Activated CD4-positive, alpha-beta T cell treated with anti-CD3 and anti-CD28 coated beads for 24 hours (primary cell): ENCODE measurements around the gene TCF4.

Source experiments
- DNase-seq, 2 donors: peaks; one replicate each; pipeline ENCODE4 v3.0.0-alpha.2; 2020; ENCODE audit warnings: low read depth in 2 of 2

The TCF4 gene

DNA sequence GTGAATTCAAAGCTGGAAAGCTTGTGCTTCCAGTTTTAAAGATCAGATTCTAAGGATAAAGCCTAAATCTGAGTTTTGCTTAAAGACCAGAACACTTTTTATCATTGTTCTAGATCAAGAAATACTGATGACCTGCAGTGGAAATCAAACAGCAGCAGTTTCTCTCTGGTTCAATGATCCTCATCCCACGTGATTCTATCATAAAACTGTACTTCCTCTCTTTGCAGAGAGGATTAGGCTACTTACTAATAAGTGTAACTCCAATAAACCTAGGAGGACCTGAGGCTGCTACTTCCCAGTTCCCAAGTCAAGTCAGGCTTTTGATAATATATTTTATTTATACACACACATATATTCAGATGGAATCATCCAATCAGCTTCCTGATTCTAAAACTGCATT lies 81.9 kb downstream of the TCF4 start:
- no peak for DNase-seq

DNA sequence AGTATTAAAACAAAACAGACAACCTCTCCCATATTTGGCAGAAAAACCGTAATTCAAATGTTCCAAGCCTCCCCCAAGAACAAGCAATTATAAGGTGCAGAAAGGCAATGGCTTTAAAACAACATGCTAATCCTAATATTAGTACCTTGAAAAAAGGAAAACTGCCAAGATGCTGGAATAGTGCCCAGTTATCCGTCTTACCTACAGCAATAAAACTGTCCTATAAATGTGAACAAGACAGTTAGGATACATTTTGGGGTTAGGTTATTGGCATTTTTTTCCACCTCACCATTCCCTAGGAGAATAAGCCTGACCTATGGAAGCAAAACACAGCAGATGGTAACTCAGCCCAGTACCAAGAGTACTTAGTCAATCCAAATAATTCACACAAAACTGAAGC lies 83.2 kb downstream of the TCF4 start:
- no peak for DNase-seq

DNA sequence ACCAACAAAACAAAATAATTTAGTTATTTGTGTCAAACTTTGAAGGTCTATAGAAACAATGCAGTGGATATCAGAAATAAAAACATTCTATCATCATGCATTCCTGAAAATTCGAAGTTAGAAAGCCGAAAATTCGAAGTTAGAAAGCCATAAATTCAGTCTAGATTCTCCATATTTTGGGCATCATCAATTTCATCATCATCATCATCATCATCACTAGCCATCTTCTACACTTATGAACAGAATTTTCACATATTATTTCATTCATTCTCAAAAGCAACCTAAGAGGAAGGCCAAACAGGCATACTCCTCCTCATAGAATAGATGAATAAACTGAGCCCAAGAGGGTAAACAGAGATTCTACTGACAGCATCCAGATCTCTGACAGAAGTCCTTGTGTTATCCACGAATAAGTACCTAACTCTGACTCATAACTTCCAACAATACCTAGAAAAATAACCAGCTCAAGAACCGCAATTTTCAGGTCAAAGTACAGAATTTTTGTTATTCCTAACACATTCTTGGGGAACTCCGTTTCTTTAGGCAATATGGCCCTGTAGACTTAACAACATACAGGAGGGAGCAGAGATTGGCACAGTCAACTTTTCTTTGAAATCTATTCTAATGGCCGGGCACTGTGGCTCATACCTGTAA lies 84.7 kb downstream of the TCF4 start:
- no peak for DNase-seq

DNA sequence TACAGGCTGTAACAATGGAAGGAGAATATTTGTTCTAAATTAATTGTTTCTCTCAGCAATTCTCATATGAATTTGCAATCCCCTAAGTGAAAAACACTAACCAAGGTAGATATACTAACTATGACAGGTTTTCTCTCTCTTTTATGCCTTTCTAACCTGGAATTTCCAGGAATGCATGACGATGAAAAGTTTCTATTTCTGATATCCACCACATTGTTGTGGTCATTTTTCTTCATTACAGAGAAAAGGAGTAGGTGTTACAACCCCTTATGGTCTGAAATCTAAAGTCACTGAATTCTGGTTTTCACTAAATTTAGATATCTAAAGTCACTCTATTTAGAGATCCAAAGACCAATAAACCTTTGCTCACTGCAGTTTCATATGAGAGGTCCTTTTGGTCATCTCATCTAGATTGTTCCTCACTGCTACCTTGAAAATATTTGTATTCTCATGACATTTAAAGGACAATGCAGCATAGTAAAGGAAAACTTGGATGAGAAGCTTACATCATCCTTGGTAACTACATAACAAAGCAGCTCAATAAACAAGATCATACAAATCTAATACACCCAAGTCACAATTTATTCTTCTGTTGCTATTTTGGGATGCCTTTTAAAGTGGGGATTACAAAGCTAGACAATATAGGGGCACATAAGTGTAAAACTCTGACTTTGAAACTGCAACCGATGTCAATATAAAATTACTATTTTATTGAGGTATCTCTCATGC lies 85.8 kb downstream of the TCF4 start:
- no peak for DNase-seq

DNA sequence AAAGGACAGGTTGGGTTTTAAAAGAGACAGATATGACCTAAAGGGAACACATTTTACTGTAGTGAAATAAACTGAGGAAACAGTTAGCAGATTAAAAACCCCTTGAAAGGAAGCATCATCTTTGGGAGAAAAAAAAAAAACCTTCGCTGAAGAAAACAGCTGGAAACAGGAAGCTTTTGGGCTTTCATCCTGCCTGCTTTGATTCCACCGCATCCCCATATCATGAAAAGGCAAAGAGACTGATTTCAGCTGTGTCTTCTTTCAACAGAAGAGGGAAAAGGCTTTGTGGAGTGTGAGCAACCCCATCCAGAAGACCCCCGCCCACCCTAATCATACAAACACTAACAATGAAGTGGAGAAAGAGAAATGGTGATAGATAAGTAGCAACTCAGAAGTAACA lies 86.4 kb downstream of the TCF4 start:
- no peak for DNase-seq

DNA sequence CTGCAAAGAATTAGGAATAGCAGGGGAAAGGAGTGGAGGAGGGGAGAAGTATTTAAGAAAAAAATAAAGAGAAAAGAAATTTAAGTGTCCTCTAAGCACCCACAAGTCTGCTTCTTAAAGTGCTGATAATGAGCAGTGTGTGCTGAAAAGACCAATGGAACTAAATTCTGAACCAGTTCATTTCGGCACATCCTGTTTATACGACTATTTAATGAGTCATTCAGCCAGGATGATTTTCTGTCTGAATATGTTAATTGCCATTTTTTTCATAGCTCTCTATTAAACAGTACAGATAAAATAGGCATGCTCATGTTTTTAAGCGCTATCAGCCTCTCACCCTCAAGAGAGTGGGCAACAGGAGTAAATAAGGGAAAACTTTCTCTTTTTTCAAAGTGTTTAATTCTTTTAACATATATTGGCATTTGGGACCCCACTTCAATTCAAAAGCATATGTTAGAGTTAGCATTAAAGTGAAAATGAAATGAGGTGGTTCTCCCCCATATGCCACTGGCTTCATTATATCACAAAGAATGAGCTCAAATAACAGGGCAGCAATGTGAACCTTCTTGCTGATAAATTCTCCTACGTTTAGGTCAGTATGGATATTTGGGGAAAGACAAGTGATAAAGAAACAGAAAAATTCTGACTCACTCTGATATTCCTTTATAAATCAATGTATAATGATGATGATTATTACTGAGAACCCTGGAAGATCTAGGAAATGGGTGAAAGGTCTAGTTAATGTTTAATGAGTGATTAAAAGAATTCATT lies 87.5 kb downstream of the TCF4 start:
- DNase-seq = no peak

DNA sequence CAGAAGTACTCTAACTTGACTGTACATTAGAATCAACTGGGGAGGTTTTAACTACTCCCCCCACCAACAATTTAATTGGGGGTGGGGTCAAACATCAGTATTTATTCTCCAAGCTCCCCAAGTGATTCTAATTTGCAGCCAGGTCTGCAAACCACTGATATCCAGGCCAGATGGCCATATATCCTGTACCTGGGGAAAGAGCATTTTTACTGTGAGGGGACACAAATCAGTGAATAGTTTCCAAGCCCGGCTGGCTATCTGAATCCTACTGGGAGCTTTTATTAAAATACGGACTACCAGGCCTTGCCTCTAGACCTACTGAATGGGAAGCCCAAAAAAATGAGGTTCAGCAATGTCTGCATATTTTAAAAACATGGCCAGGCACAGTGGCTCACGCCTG lies 88.5 kb downstream of the TCF4 start:
- no peak for DNase-seq

DNA sequence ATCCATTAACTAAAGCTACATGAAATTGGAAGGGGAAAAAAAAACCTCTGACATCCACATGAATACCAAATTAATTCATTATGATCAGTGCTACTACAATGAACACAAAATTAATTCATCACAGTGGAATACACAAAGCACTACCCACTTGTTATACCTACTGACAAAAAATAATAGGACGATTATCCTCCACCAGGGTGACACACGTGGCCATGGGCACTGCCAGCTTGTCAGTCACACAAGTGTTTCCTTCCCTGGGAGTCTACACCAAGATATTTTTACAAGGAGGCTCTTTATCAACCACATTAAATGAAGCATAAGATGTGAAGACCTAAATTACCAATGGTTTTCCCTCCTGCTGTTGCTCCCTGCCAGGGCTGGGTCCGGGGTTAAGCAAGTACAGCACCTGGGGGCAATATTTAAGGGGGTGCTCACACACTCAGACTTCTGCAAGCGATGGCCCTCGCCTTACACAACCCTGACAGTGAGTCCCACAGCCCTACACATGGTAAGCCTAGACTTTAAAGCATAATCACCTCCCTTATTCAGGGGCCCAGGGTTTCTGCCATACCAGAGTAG lies 90.1 kb downstream of the TCF4 start:
- no peak for DNase-seq

DNA sequence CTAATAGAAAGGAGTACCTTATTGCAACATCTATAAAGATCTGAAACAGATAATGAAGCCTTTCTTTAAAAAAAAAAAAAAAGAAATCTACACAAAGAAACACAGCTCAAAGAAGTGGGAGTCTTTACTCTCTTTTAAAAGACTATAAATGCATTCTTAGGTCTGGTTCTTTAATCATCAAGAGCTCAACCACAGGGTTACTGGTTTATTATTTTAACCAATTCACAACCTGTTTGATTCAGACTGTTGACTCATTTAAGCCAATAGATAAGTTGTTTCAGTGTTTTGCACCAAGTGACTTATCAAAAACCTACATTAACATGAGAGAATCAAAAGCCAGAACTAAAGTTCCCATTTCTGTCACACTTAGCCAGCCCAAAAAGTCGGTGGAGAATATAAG lies 93.1 kb downstream of the TCF4 start:
- DNase-seq = no peak

DNA sequence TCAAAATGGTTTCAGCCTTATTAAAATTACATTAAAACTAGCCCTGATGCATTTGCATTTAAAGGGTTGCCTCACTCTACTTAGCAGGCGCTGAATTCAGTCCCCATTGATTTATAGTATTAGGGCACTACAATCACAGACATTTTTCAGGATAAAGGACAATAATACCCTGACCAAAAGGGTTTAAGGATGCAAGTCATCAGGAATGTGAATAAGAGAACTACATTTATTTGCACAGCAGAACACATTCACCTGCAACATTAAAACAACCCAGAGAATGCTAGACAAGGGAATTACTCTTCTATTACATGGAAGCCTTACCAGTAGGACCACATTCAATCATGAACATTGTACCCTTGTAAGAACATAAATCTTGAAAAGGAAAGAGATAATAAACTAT lies 93.6 kb downstream of the TCF4 start:
- DNase-seq = no peak

DNA sequence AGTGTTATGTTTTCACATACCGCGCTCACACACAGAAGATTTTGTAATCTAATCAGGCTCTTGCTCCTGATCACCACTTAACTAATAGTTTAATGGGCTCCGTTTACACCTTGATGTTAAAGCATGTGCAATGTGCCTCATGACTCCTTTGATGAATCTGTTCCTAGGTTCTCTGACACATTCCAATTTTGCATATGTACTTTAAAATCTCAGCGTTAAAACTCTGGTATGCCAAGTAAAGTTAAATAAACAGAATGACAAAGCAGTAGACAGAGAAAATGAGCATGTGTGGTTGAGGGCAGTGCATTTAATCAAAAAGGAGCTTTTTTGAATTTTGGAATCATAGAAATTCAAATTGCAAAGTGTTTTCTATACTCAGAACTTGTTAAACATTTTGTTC lies 96.4 kb downstream of the TCF4 start:
- no peak for DNase-seq

DNA sequence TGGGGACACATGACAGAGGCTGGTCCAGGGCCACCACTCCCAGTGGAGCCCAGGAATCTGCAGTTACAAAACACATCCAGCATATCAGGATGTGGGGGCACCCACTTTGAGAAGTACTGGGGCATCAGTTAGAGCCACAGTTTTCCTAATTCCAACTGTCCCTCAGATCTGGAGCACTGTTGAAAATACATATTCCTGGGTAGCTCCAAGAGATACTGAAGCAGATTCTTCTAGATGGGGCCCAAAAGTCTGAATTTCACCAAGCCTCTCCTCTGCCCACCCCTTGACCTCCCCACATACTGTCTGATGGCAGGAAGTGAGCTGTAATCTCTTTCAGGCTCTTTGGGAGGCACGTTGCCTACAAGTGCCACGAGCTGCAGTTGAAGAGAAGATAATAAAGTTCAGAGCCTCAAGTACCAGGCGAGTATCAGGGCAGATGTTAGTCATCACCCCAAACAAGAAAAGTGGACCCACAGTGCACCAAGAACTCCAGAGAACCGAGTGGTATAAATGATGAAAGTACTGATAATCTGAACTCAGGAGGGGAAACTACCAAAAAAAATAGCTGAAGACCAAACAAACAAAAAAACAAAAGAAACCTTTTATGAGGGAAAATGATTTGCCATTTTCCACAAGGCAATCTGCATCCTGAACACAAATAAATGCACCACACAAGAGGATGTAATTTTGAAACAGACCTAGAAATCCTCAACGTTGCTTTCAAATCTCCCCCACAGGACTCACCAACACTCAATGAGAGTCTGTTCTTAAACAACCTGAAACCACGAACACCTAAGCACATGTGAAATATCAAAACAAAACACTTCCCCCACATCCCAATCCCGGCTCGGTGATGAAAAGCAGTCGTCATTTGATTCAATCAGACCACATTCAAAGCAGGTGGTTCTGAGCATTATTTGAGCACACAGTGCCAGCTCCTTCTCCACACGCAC lies 98.7 kb downstream of the TCF4 start:
- no peak for DNase-seq

DNA sequence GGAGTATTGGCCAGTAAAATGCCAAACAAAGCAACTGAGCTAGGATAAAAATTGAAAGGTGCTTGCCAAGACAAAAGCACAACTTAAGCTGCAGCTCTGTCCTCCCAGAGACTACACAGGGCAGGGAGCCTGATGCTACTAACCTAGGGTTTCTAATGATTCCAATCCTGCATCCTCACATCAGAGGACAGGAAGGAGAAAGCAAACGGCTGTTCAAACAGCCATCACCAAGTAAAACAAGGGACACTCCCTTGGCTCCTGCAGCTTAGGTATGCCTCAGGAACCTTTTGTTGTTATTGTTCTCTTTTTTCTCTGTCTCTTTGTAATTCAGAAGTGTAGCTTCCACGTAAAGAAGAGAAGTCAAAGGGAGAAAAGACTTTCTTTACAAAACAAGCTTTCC lies 99.5 kb downstream of the TCF4 start:
- DNase-seq = no peak

DNA sequence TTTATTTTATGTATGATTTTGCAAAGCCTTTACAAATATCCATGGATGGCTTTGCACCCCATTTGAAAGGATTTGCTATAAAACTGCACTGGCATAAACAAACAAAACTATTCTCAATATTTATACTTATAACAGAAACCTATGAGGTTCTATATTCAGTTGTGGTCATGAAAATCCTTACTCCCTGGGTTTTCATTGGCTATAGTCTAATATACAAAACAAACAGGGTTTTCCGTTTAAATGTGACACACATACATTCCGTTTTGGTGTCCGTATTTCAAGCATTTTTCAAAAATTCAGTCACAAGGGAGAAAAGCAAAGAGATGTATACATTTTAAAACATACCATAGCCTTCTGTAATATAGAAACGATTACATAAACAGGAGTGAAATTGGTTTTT lies 100.0 kb downstream of the TCF4 start:
- no peak for DNase-seq

DNA sequence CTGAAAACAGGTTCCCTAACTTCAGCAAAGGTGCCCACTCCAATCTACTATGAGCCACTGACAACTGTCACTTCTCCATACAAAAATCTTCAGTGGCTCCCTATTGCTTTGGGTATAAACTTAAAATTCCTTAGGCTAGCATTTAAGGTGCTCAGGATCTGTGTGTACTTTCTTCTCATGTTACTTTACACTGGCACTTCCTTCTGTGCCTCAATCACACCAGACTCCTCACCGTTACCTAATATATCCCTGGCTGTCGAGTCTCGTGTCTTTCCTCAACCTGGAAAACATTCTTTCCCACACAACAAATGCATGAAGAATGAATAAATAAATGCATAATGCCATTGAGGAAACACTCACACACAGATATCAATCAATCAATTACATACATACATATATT lies 101.1 kb downstream of the TCF4 start:
- no peak for DNase-seq

DNA sequence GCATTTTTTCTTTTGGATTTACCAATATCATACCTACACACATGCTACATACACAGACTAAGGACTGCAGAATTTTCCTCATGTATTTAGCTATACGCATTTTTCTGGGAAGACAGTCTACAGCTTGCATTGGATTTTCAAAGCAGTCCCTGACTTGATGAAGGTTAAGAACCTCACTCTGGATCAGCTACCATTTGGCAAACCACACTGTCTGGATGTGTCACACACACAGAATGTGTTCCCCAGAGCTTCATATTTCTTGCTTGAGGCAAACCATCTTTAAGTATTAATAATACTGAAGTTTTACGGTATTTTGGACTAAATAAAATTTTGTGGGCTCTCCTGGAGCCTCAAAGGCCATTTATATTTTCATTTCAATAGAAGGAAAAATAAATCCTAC lies 102.3 kb downstream of the TCF4 start:
- no peak for DNase-seq

DNA sequence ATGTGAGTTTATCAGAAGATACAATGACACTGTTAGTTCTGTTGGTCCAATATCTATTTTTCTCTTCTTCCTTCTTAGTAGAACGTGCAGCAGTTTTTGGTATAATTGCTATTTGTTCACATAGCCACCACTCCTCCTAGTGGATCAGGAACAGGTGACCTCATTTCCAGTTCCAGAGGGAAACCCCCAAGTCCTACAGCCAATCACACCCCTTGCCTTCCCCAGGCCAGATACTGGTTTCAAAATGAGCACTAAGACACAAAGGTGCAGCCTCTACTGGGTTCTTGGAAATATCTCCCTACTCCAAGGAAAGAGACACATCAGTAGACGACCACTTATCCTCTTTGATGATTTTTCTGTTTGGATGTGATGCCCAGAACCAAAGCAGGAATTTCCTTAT lies 103.2 kb downstream of the TCF4 start:
- DNase-seq = no peak

DNA sequence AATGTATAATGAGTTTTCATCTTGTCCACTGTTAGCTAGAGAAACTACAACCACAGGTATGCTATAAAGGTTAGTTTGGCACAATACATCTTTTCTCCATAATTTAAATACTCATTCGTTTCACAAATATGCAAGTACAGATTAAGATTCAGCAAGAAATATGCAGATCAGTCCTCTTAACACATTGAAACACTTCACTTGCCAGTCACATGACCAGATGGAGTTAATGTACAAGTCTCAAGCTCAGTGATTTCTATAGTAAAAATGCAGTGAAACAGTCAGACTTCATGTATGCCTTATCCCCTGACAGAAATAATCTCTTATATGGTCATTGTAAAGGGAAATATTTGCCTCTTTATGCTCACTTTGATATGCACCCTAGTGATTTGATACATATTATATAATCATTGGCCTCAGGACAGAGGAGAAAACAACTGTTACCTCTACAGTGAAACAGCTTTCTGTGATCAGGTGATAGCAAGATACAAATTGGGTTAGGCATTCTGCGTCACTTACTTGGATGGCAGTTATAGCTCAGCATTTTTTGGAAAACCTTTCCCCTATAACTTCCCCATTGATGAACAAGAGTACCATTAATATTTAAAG lies 104.6 kb downstream of the TCF4 start:
- DNase-seq = no peak

DNA sequence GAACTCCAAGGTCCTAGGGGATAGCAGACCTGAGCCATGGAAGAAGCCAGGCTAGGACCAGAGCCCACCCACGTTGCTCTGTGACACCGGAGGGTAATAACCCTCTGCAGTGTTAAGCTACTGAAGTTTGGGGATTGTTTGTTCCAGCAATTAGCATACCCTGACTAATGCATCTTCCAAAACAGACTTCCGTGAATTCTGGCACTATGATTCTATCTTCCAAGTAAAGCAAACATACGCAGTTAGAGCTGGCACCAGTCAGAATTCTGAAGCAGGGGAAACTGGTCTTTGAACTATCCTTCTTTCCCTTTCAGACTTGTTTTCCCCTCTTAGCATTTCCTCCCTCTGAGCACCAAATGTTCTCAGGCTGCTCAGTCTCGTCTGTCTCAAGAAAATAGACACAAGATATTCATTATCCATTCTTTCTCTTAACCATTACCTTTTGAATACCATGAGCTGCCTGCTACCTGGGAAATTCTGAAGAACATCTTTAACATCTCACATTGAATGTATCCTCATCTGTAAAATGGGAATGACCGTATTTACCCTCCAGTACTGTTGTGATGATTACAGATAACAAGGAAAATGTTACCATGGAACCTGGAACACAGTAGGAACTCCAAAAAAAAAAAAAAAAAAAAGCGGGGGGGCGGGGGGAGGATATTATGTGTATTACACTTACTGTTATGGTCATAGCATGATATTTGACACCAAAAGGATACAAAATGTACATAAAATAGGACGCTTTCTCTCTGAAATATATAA lies 108.2 kb downstream of the TCF4 start:
- DNase-seq = no peak

DNA sequence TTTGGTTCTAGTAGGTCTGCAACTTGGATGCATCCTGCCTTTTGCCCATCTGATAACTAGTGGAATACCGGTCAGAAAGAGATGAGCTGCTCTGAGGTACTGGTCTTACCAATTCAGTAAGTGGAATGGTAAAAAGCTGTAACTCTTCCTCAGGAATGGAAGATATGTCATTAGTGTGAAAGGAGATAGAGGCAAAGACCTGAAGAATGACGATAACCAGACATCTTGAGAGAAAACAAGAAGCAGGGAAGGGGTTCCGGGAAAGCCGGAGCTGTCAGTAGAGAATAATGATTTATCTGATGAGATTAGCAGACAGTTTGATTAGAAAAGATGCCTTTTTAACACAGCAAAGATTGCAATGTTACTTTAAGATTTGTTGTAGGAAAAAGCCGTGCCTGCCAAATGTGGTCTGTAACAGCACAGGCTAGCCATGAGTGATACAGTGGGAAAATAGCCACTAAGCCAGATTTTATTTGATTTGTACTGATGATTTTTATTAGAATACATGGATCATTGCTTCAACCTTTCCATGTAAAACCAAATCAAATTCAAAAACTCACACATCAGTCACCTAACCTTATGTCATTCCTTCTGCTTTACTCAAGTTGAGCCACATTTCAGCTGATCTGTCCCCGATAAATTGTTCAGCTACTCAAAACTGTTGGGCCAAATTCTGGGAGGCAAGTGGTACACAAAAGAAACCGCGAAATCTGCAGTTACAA lies 110.0 kb downstream of the TCF4 start:
- DNase-seq = no peak
